ENCODE data around the gene PTPRJ. TPM values are rescaled to one million over a fixed set of nuclear protein-coding genes. Genes with fewer than 3 reads are reported as not detected.
A peak's percentile ranks its signal among the peaks of the same experiment; 100 is the strongest.

The PTPRJ gene
- total and polyA plus RNA-seq, 9 of the 15 experiments (the other 6 are each of a cell fraction or from before 2014, with no cell fraction given): 0.56 to 10.7 (median 4.8) TPM

DNA sequence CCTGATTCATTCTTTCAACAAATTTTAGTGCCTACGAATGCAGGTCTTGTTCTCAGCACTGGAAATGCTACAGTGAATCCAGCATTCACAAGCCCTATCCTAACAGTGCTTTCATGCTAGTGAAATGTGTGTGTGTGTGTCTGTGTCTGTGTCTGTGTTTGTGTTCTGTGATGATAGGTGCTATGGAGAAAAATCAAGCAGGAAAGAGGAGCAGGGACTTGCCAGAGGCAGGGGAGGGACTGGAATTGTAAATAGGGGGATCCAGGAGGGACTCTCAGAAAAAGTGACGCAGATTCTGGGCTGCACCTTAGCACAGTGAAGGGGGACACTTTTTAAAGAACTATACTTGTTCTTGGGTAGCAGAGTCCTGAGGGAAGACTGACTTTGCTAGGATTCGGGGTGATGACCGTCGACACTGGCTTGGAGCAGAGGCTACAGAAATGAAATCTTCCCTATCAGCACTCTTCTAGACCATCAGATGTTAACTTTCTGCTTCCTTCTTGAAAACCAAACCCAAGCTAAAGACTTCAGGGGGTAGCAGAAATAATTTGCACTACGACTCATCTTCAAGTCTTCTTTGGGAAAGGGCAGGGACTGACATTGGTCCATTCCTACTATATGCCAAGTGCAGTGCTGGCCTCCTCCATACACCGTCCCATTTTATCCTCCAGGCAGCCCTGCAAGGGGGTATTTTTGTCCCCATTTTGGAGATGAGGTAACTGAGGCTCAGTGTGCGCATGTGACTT is 39.3 kb upstream of the PTPRJ start:
- H3K36me3 ChIP-seq (ENCODE audit: control insufficient read depth, insufficient read depth, low read length): no peaks in the 10 kb centered on the region
- no peak overlapping the region; a peak in 1 of 4 replicates for H3K9ac ChIP-seq (ENCODE audit: insufficient read depth in 1 of 2, low read depth in 2 of 2, low read length in 2 of 2)
- POLR2A ChIA-PET: interaction anchor here (0.7 kb wide), 1 partner anchor 62 kb away, joined by 3 read pairs; no protein-coding TSS in a partner anchor
- H4K20me1 ChIP-seq (replicated peaks; ENCODE audit: control insufficient read depth, insufficient read depth, low read length): no peaks in the 10 kb centered on the region
- peaks cover 26 to 32% of the 10 kb centered on the region in 2 experiments; a peak in 4 of 5 replicates for H3K4me1 ChIP-seq (replicated peaks in 1 of 2; ENCODE audit: control insufficient read depth in 2 of 2, insufficient read depth in 2 of 2, low read length in 2 of 2)
- in situ Hi-C loops (cut with MboI) (no loop called here), intact Hi-C loops (cut with micrococcal nuclease) (no loop called here)
- BruUV-seq (replicated peaks): no TSS peak
- H3K4me2 ChIP-seq (ENCODE audit: insufficient read depth, low read length): no peak overlapping the region
- no peaks in the 10 kb centered on the region for H3K27me3 ChIP-seq (ENCODE audit: control insufficient read depth in 2 of 2, insufficient read depth in 2 of 2, low read length in 2 of 2)
- WGBS (ENCODE audit: insufficient coverage, low coverage, missing lambda C conversion rate): 73% methylated on average over 8 of the region's 8 CpGs
- H3K9me3 ChIP-seq (replicated peaks; ENCODE audit: control insufficient read depth, insufficient read depth, low read depth, low read length): no peaks in the 10 kb centered on the region
- H2AFZ ChIP-seq (ENCODE audit: low read depth, low read length): peak overlapping the region; percentile 28; the same call in 1 of the 2 replicates
- DNase-seq (ENCODE audit: extremely low read depth in 1 of 4, low spot score in 3 of 4) (no peak), ATAC-seq (no peak), FAIRE-seq (no peak)
- no peak overlapping the region for H3K27ac ChIP-seq (ENCODE audit: extremely low read depth, low read depth, low read length)
- no peaks in the 10 kb centered on the region for H3K9me1 ChIP-seq (ENCODE audit: control insufficient read depth, insufficient read depth, low read length)
- no peak overlapping the region for H3K4me3 ChIP-seq
- H3K79me2 ChIP-seq (ENCODE audit: control insufficient read depth, insufficient read depth, low read length): no peaks in the 10 kb centered on the region
- CTCF ChIA-PET (ENCODE audit: low intra/inter-chr PET ratio): no interaction called here
- no peak for TF ChIP-seq MTA3 (IDR thresholded peaks at IDR 0.05; ENCODE audit: borderline replicate concordance)
- TF ChIP-seq ZNF12 (CRISPR knock-in tag; IDR thresholded peaks at IDR 0.05): no peak
- TF ChIP-seq YY1 (IDR thresholded peaks at IDR 0.05; ENCODE audit: borderline replicate concordance in 1 of 3, control insufficient read depth in 1 of 3, extremely low read depth in 1 of 3, insufficient read depth in 3 of 3, insufficient read length in 1 of 3, insufficient replicate concordance in 2 of 3, low read depth in 1 of 3, low read length in 2 of 3): no peak
- no peak for TF ChIP-seq KDM2B (CRISPR knock-in tag; IDR thresholded peaks at IDR 0.05)
- TF ChIP-seq NCOA4 (IDR thresholded peaks at IDR 0.05; ENCODE audit: partially characterized antibody): no peak
- no peak for TF ChIP-seq ZNF224 (CRISPR knock-in tag; IDR thresholded peaks at IDR 0.05)
- TF ChIP-seq, protein P1, sequence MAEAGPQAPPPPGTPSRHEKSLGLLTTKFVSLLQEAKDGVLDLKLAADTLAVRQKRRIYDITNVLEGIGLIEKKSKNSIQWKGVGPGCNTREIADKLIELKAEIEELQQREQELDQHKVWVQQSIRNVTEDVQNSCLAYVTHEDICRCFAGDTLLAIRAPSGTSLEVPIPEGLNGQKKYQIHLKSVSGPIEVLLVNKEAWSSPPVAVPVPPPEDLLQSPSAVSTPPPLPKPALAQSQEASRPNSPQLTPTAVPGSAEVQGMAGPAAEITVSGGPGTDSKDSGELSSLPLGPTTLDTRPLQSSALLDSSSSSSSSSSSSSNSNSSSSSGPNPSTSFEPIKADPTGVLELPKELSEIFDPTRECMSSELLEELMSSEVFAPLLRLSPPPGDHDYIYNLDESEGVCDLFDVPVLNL (CRISPR knock-in tag; IDR thresholded peaks at IDR 0.05; ENCODE audit: low read depth): no peak
- TF ChIP-seq SAFB2 (IDR thresholded peaks at IDR 0.05; ENCODE audit: borderline replicate concordance, low read depth, low read length, severe bottlenecking): no peak
- TF ChIP-seq MYC (IDR thresholded peaks at IDR 0.05; ENCODE audit: low read depth, low read length): no peak
- TF ChIP-seq MYC (CRISPR knock-in tag; IDR thresholded peaks at IDR 0.05; ENCODE audit: borderline replicate concordance, low read depth): no peak
- TF ChIP-seq SRSF1 (IDR thresholded peaks at IDR 0.05; ENCODE audit: low read depth, low read length): no peak
- TF ChIP-seq MBD2 (IDR thresholded peaks at IDR 0.05; ENCODE audit: borderline replicate concordance, low read depth): no peak
- no peak for TF ChIP-seq MCM2 (IDR thresholded peaks at IDR 0.05; ENCODE audit: low read depth)
- TF ChIP-seq, protein P2, sequence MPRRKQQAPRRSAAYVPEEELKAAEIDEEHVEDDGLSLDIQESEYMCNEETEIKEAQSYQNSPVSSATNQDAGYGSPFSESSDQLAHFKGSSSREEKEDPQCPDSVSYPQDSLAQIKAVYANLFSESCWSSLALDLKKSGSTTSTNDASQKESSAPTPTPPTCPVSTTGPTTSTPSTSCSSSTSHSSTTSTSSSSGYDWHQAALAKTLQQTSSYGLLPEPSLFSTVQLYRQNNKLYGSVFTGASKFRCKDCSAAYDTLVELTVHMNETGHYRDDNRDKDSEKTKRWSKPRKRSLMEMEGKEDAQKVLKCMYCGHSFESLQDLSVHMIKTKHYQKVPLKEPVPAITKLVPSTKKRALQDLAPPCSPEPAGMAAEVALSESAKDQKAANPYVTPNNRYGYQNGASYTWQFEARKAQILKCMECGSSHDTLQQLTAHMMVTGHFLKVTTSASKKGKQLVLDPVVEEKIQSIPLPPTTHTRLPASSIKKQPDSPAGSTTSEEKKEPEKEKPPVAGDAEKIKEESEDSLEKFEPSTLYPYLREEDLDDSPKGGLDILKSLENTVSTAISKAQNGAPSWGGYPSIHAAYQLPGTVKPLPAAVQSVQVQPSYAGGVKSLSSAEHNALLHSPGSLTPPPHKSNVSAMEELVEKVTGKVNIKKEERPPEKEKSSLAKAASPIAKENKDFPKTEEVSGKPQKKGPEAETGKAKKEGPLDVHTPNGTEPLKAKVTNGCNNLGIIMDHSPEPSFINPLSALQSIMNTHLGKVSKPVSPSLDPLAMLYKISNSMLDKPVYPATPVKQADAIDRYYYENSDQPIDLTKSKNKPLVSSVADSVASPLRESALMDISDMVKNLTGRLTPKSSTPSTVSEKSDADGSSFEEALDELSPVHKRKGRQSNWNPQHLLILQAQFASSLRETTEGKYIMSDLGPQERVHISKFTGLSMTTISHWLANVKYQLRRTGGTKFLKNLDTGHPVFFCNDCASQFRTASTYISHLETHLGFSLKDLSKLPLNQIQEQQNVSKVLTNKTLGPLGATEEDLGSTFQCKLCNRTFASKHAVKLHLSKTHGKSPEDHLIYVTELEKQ (CRISPR knock-in tag; IDR thresholded peaks at IDR 0.05): no peak
- no peak for TF ChIP-seq PURB (CRISPR knock-in tag; IDR thresholded peaks at IDR 0.05; ENCODE audit: low read depth)
- TF ChIP-seq ZNF41 (CRISPR knock-in tag; conservative IDR thresholded peaks at IDR 0.05): no peak

Data from K562 (cell line).